ENCODE results near the gene PDIA2.

PDIA2 gene

DNA sequence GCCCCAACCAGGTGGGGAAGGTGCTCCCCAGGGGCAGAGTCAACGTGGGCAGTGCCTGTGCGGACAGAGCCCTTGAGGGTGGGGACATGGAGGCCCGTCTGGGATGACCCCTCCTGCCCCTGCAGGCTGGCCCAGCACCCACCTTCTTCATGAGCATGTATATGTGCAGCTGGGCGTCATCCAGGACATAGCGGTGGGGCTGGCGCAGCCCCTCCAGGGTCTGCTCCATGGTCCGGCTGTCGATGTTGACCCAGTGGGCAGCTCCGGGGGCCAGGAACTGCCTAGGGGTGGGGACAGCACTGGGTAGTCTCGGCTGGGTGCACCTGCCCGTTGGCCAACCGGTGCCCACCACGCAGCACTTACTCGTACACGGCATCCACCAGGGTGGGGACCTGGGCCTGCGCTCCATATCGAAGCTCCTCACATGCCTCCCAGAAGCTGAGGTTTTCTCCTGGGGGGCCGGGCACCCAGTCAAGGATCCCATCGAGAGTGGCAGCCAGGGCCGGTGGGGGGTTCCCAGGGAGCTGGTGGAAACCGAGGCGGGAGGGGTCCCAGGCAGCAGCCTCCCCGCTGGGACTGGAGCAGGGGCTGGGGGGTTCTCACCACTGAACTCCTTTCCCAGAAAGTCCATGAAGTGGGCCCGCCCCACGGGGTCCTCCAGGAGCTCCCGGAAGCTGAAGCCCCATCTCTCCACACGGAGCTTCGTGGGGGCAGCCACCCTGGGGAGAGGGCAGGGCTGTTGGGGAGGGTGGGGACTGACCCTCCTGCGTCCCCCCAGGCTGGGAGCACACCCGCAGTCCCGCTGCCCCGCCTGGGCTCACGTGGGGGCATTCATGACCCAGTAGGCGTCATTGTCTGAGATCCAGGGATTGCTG, 12.3 kb upstream of the PDIA2 start:
- TF ChIP-seq, protein P1, sequence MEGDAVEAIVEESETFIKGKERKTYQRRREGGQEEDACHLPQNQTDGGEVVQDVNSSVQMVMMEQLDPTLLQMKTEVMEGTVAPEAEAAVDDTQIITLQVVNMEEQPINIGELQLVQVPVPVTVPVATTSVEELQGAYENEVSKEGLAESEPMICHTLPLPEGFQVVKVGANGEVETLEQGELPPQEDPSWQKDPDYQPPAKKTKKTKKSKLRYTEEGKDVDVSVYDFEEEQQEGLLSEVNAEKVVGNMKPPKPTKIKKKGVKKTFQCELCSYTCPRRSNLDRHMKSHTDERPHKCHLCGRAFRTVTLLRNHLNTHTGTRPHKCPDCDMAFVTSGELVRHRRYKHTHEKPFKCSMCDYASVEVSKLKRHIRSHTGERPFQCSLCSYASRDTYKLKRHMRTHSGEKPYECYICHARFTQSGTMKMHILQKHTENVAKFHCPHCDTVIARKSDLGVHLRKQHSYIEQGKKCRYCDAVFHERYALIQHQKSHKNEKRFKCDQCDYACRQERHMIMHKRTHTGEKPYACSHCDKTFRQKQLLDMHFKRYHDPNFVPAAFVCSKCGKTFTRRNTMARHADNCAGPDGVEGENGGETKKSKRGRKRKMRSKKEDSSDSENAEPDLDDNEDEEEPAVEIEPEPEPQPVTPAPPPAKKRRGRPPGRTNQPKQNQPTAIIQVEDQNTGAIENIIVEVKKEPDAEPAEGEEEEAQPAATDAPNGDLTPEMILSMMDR (IDR thresholded peaks at IDR 0.05; ENCODE audit: low read depth, low read length): no peak
- no peak for DNase-seq
- H3K27me3 ChIP-seq: peaks cover 6% of the 10 kb centered on the region
- no peaks in the 10 kb centered on the region for H3K9me3 ChIP-seq
- H3K36me3 ChIP-seq: no peaks in the 10 kb centered on the region
- H3K4me3 ChIP-seq (ENCODE audit: low read depth, low read length): no peak overlapping the region
- H3K4me1 ChIP-seq: no peaks in the 10 kb centered on the region

DNA sequence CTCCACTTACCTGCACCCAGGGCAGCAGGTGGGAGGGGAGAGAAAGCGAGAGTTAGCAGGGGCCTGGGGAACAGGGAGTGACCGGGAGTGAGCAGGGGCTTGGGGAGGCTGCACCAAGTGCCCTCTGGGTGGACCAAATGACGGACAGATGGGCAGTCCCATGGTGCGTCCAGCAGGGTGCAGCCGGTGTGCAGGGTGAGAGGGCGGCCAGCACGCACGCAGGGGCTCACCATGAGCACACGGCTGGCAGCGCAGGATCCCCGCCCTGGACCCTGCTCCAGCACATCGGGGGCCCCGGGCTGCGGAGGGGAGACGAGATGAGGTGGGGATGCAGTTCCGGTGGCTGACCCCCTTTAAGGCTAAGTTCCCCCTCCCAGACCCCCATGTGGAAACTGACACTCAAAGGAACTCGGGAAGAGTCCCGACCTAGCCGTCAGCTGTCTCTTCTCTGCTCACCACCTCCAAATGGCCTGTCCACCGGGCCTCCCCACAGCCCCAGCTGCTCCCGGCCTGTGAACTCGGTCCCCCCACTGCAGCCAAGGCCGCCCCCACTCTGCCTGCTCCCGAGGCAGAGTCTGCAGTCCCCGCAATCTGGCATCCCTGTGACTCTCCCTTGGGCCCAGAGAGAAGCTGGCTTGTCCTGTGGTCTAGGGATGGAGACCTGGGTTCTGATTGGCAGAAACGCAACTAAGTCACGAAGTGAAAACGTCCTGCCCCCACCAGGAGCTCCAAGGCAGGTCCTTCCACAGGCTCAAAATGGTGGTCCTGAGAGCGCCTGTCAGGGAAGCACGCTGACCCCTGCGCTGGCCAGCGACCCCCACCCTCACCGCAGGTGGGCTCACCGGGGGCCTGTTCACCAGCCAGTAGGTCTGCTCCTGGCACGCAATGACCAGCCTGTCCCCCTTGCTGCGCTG, 10.1 kb upstream of the PDIA2 start:
- TF ChIP-seq, protein P1 (IDR thresholded peaks at IDR 0.05; ENCODE audit: low read depth, low read length): no peak
- H3K27me3 ChIP-seq: peaks cover 6% of the 10 kb centered on the region
- H3K9me3 ChIP-seq: no peaks in the 10 kb centered on the region
- no peak for DNase-seq
- H3K36me3 ChIP-seq: no peaks in the 10 kb centered on the region
- no peak overlapping the region for H3K4me3 ChIP-seq (ENCODE audit: low read depth, low read length)
- H3K4me1 ChIP-seq: no peaks in the 10 kb centered on the region

DNA sequence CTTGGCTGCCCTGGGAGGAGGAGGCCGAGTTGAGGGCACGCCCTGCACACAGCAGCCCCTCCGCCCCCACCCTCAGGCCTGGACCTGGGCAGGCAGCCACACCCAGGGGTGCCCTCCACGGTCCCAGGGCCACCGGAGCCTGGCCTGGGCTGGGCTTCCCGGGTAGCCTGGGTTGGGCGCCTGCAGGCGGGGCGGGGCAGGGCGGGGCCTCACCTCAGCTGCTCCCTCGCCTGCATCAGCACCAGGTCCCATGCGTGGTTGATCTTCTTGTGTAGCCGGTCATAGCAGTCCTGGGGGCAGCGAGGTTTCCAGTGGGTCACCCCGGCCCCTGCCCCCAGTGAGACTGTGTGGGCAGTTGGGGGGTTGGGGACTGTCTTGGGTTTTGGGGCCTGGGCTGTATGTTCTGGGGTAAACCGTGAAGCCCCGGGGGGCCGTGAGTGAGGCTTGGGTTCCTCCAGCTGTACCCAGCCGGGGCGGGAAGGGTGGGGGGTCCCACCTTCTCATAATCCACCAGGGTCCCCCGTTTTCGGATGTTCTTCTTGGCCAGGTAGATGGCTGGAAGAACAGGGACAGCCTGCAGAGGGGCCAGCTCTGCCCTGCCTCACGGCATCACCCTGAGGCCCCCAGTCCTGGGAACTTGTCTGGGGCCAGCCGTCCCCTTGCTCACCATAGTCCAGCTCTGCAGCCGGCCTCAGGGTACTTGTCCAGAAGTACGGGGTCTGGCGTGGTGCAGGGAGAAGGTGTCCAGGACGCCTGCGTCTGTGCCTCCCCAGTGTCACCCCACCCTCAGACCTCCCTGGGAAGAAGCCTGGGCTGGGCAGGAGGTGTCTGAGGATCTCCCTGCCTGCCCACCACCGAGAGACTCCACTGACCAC, 9.2 kb upstream of the PDIA2 start:
- Histone ChIP-seq H3K4me1 (no peaks in the 10 kb centered on the region), H3K36me3 (no peaks in the 10 kb centered on the region), H3K27me3 (peaks cover 6% of the 10 kb centered on the region), H3K4me3 (ENCODE audit: low read depth, low read length) (no peak overlapping the region), H3K9me3 (no peaks in the 10 kb centered on the region)
- TF ChIP-seq, protein P1 (IDR thresholded peaks at IDR 0.05; ENCODE audit: low read depth, low read length): no peak
- no peak for DNase-seq

DNA sequence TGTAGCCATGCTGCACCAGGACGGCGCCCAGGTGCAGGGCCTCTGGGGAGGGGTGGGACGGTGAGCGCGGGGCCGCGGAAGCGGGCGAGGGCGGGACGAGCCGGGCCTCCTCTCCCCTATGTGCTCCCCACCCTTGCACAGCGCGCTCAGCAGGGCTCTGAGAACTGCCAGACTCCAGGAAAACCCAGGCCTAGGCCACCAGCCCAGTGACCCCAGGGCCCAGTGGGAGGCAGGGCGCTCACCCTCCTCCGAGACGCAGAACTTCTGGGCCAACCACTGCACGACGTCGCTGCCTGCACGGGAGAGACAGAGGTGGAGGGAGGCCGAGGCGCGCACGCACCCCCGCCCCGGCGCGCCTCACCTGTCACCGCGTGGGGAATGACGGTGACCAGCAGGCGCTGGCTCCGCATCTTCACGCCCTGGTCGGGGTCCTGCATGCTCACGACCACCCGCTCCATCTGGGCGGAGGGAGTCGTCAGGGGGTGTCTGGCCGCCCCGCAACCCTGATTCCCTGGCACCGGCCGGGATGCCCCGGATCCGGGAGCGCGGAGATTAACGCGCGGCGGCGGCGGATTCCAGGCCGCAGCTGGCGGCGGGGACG, 7.8 kb upstream of the PDIA2 start:
- Histone ChIP-seq H3K36me3 (no peaks in the 10 kb centered on the region), H3K4me3 (ENCODE audit: low read depth, low read length) (peak overlapping the region; percentile 43), H3K9me3 (no peaks in the 10 kb centered on the region), H3K27me3 (peaks cover 10% of the 10 kb centered on the region), H3K4me1 (no peaks in the 10 kb centered on the region)
- DNase-seq: peak; percentile 19
- TF ChIP-seq, protein P1 (IDR thresholded peaks at IDR 0.05; ENCODE audit: low read depth, low read length): no peak

DNA sequence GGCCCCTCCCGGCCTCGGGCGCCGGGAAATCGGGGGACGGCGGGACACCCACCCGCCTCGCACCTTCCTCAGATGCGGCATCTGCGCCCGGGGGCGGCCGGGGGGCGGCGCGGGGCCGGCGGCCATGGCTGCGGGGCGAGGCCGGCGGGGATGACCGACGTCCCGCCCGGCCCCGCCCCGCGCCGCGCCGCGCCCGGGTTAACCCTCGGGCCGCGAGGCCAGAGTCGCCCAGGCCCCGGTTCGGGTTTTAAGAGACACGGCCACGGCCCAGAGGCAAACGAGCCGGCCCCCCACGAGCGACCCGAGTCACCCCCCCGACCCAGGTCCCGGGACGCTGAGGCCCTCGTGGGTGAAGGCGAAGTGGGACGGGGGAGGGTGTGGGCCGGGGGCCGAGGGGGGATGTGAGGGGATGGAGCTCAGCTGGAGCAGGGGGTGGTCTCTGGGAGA, 7.2 kb upstream of the PDIA2 start, which contains the start of gene RGS11:
Gene RGS11, minus strand, starts transcription at position 159 of the 447 bp plus-strand sequence. Its CDS starts 33 bp downstream, at position 126.
- no peaks in the 10 kb centered on the region for H3K4me1 ChIP-seq
- no peaks in the 10 kb centered on the region for H3K9me3 ChIP-seq
- H3K27me3 ChIP-seq: peaks cover 10% of the 10 kb centered on the region
- no peaks in the 10 kb centered on the region for H3K36me3 ChIP-seq
- H3K4me3 ChIP-seq (ENCODE audit: low read depth, low read length): peak within 1 kb of the TSS; percentile 43
- peak; percentile 14 for DNase-seq
- TF ChIP-seq, protein P1 (IDR thresholded peaks at IDR 0.05; ENCODE audit: low read depth, low read length): no peak
